ENCODE measurements around the gene CD80.
"Not testable (repeated sequence)": the region's sequence is repeated elsewhere in the genome, so short reads cannot be mapped to it uniquely, and the experiment has no call there.

CD80 gene

GRCh38 chr3:119580067-119580760 lies 20.8 kb upstream of the CD80 start:
- DNase-seq = no peak

- no peak for DNase-seq
These were observed 20.1 kb upstream of the CD80 start, which contains the start of gene ADPRH for GRCh38 chr3:119579366-119580066. Gene ADPRH (plus strand): TSS chr3:119579492. CDS start chr3:119582170, 2,678 bp downstream.

- DNase-seq = no peak
These were observed 16.1 kb upstream of the CD80 start for GRCh38 chr3:119575507-119575906.

- no peak for DNase-seq
These were observed 12.3 kb upstream of the CD80 start for GRCh38 chr3:119571688-119572087.

GRCh38 chr3:119571230-119571629 lies 11.8 kb upstream of the CD80 start:
- DNase-seq = no peak

- no peak for DNase-seq
These were observed 10.8 kb upstream of the CD80 start for GRCh38 chr3:119570229-119570628.

GRCh38 chr3:119569156-119569555 lies 9.7 kb upstream of the CD80 start:
- no peak for DNase-seq

GRCh38 chr3:119563334-119563733 lies 3.9 kb upstream of the CD80 start:
- not testable (repeated sequence) for DNase-seq

- no peak for DNase-seq
These were observed 3.0 kb upstream of the CD80 start for GRCh38 chr3:119562307-119562961.

- DNase-seq = no peak
These were observed 746 bp upstream of the CD80 start for GRCh38 chr3:119560160-119560559.

GRCh38 chr3:119558626-119559317 lies 642 bp downstream of the CD80 start:
- no peak for DNase-seq

- DNase-seq = no peak
These were observed 1.5 kb downstream of the CD80 start for GRCh38 chr3:119557877-119558269.

- no peak for DNase-seq
These were observed 2.1 kb downstream of the CD80 start for GRCh38 chr3:119557192-119557876.

- no peak for DNase-seq
These were observed 3.5 kb downstream of the CD80 start for GRCh38 chr3:119555929-119556328.

GRCh38 chr3:119555309-119555735 lies 4.1 kb downstream of the CD80 start:
- no peak for DNase-seq

- DNase-seq = no peak
These were observed 5.5 kb downstream of the CD80 start for GRCh38 chr3:119553823-119554415.

GRCh38 chr3:119552928-119553327 lies 6.5 kb downstream of the CD80 start:
- DNase-seq = not testable (repeated sequence)

- DNase-seq = no peak
These were observed 7.8 kb downstream of the CD80 start for GRCh38 chr3:119551598-119551997.

- no peak for DNase-seq
These were observed 9.1 kb downstream of the CD80 start for GRCh38 chr3:119550192-119550910.

- no peak for DNase-seq
These were observed 11.1 kb downstream of the CD80 start for GRCh38 chr3:119548341-119548740.

- DNase-seq = no peak
These were observed 12.2 kb downstream of the CD80 start for GRCh38 chr3:119547227-119547626.

- no peak for DNase-seq
These were observed 16.3 kb downstream of the CD80 start for GRCh38 chr3:119543147-119543546.

Measured in NCI-H1436 treated with DMSO at 0.1 percent for 48 hours (cell line).